HEK293T (cell line): ENCODE data around the gene SNAI3.

Experiments used
- CTCF ChIA-PET: fragments of 350-600 bp; formaldehyde crosslinking; extraction: SDS; loops from one replicate; lab custom pipeline; 2021; ENCODE audit warnings: antibody characterized with exemption, inconsistent platforms; lab: Yijun Ruan, JAX
- POLR2A ChIA-PET: fragments of 350-600 bp; formaldehyde crosslinking; extraction: SDS; loops from one replicate; lab custom pipeline; 2020; ENCODE audit warnings: antibody characterized with exemption, inconsistent platforms; lab: Yijun Ruan, JAX
- DNase-seq: peaks from one replicate; pipeline ENCODE4 v3.0.0; 2012; ENCODE audit warnings: mixed read lengths; ENCODE audit errors: extremely low spot score
- ARNT ChIP-seq: fragments of 450-650 bp; IDR thresholded peaks from 2 replicates; pipeline ENCODE4 v1.6.1; 2017; ENCODE audit warnings: mild to moderate bottlenecking
- BHLHE40 ChIP-seq: fragments of 450-650 bp; IDR thresholded peaks from 2 replicates; pipeline ENCODE4 v1.6.1; 2016; ENCODE audit warnings: mild to moderate bottlenecking, moderate library complexity, borderline replicate concordance
- CTBP1 ChIP-seq: fragments of 450-650 bp; IDR thresholded peaks from 2 replicates; pipeline ENCODE4 v1.6.1; 2016; ENCODE audit warnings: borderline replicate concordance
- ELF4 ChIP-seq: fragments of 450-650 bp; IDR thresholded peaks from 2 replicates; pipeline ENCODE4 v1.6.1; 2017; ENCODE audit warnings: antibody characterized with exemption
- FOXA1 ChIP-seq: fragments of 450-650 bp; IDR thresholded peaks from 2 replicates; pipeline ENCODE4 v1.6.1; 2016; ENCODE audit warnings: mild to moderate bottlenecking
- FOXK2 ChIP-seq: fragments of 450-650 bp; IDR thresholded peaks from 2 replicates; pipeline ENCODE4 v1.6.1; 2016; ENCODE audit warnings: mild to moderate bottlenecking
- FOXM1 ChIP-seq: fragments of 450-650 bp; IDR thresholded peaks from 2 replicates; pipeline ENCODE4 v1.6.1; 2017; ENCODE audit warnings: mild to moderate bottlenecking, borderline replicate concordance
- HDGF ChIP-seq: fragments of 450-650 bp; IDR thresholded peaks from 2 replicates; pipeline ENCODE4 v1.6.1; 2017; ENCODE audit warnings: antibody characterized with exemption, borderline replicate concordance
- L3MBTL2 ChIP-seq: fragments of 450-650 bp; conservative IDR thresholded peaks from 2 replicates; pipeline ENCODE4 v1.6.1; 2016; ENCODE audit warnings: mild to moderate bottlenecking
- LEF1 ChIP-seq: fragments of 450-650 bp; IDR thresholded peaks from 2 replicates; pipeline ENCODE4 v1.6.1; 2017; ENCODE audit warnings: mild to moderate bottlenecking, borderline replicate concordance
- NFRKB ChIP-seq: fragments of 450-650 bp; IDR thresholded peaks from 2 replicates; pipeline ENCODE4 v1.6.1; 2016; ENCODE audit warnings: mild to moderate bottlenecking, moderate library complexity
- SP1 ChIP-seq: fragments of 450-650 bp; IDR thresholded peaks from 2 replicates; pipeline ENCODE4 v1.6.1; 2017
- SUZ12 ChIP-seq: fragments of 450-650 bp; IDR thresholded peaks from 2 replicates; pipeline ENCODE4 v1.6.1; 2016; ENCODE audit warnings: mild to moderate bottlenecking
- TARDBP ChIP-seq: fragments of 450-650 bp; IDR thresholded peaks from 2 replicates; pipeline ENCODE4 v1.6.1; 2016
- ZNF384 ChIP-seq: fragments of 450-650 bp; IDR thresholded peaks from 2 replicates; pipeline ENCODE4 v1.6.1; 2016
- TF ChIP-seq, protein P1 (sequence below): fragments of 450-650 bp; IDR thresholded peaks from 2 replicates; pipeline ENCODE4 v1.6.1; 2016

Gene SNAI3

DNA sequence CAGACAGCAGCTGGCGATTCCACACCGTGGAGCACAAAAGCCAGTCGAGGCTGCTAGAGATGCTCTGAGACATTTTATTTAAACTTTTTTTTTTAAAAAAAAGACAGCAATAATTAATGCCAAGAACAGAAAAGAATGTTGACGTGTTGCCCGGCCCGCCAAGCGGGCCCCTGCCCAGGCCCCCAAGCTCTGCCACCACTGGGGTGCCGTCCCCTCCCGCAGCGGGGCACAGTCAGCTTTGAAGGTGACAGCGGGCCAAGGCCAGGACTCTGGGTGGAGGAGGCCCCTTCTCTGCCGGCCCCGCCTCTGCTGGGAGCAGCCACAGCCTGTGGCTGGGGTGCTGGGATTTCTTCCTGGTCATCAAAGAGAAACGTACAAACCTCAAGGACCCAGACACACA, 10.1 kb upstream of the SNAI3 start:
- CTCF ChIA-PET, result no interaction called here

DNA sequence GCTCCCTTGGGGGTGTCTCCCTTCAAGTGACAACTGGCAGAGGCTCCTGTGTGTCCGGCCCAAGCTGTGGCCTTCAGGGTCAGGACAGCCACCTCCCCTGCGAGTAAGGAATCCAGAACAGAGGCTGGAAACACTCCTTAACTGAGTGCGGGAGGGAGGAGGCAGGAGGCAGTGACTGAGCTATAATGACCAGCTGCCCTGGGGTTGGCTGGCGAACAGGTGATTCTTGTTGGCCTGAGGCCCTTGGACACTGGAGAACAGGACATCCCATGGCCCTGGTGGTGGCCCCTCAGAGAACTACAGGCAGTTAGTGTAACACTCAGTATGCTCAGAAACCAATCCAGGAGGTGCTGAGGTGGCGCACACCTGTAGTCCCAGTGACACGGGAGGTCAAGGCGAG, 9.4 kb upstream of the SNAI3 start:
- TF ChIP-seq ELF4 (no peak), FOXM1 (no peak), L3MBTL2 (no peak), SUZ12 (no peak), ARNT (no peak), ZNF384 (no peak), BHLHE40 (no peak), LEF1 (no peak), TARDBP (no peak), CTBP1 (no peak), NFRKB (no peak), FOXA1 (no peak), FOXK2 (no peak), SP1 (no peak), HDGF (no peak)
- TF ChIP-seq, protein P1, sequence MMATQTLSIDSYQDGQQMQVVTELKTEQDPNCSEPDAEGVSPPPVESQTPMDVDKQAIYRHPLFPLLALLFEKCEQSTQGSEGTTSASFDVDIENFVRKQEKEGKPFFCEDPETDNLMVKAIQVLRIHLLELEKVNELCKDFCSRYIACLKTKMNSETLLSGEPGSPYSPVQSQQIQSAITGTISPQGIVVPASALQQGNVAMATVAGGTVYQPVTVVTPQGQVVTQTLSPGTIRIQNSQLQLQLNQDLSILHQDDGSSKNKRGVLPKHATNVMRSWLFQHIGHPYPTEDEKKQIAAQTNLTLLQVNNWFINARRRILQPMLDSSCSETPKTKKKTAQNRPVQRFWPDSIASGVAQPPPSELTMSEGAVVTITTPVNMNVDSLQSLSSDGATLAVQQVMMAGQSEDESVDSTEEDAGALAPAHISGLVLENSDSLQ, result no peak
- DNase-seq, result no peak
- ChIA-PET POLR2A (no interaction called here), CTCF (no interaction called here)

More for the DNA sequence above, 10.1 kb upstream of the SNAI3 start:
- no peak for DNase-seq
- TF ChIP-seq ZNF384 (no peak), FOXK2 (no peak), CTBP1 (no peak), LEF1 (no peak), ELF4 (no peak), SP1 (no peak), NFRKB (no peak), FOXM1 (no peak), SUZ12 (no peak), HDGF (no peak), L3MBTL2 (no peak)
- POLR2A ChIA-PET, result no interaction called here

DNA sequence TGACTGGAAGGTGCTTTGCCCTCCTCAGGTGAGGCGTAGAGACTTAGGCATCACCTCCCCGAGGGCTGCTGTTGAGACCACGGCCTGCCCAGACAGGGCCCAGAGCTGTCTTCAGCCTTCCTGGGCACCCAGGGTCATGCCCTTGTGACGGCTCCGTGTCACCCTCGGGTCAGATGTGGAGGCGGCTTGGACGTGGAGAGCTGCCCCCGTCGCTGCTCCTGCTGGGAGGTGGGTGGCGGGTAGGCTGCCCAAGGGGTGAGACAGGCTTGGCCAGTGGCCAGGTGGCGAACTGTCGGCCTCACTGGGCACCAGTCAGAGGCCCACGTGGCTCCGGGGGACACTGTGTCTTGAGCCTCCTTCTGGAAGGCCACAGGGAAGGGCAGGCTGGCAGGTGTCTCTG, 8.9 kb upstream of the SNAI3 start:
- TF ChIP-seq FOXA1 (no peak), NFRKB (no peak), FOXM1 (no peak), SP1 (no peak), FOXK2 (no peak), HDGF (no peak)
- ChIA-PET POLR2A (no interaction called here), CTCF (no interaction called here)
- no peak for DNase-seq

DNA sequence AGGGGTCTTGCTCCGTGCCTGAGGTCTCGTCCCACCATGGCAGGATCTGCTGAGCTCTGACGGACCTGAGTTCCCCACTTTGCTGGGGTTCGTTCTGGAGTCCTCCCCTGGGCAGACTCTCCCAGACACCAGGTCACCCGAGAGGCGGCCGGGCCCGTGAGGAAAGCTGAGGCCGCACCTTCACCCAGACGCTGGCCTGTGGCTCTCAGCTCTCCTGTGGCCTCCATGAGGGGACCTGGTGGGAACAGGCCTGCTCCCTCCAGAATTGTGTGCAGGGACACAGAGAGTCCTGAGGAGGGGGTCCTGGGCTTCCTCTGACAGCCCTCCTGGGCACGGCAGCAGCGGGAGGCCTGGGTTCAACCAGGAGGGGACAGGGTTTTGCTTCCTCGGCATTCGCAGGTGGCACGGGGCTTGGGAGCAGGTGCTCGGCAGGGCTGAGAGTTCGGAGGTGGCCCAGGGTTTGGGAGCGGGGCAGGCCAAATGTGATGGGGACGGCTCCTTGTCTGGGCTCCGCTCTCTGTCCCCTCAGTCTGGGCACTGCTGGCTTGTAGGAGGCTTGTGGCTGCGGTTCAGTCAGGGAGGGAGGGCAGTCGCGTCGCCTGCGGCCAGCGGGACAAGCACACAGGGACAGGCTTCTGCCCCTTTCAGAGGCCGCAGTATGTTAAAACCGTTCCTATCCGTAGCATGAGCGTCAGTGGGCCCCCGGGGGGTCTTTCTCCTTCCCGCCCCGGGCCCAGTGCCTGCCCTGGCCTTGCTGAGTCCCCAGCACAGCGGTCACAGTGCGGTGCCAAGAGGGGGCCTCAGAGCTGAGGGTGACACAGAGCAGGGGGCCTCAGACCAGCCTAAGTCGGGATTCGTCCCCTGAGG, 8.1 kb upstream of the SNAI3 start:
- POLR2A ChIA-PET, result no interaction called here
- CTCF ChIA-PET, result no interaction called here

DNA sequence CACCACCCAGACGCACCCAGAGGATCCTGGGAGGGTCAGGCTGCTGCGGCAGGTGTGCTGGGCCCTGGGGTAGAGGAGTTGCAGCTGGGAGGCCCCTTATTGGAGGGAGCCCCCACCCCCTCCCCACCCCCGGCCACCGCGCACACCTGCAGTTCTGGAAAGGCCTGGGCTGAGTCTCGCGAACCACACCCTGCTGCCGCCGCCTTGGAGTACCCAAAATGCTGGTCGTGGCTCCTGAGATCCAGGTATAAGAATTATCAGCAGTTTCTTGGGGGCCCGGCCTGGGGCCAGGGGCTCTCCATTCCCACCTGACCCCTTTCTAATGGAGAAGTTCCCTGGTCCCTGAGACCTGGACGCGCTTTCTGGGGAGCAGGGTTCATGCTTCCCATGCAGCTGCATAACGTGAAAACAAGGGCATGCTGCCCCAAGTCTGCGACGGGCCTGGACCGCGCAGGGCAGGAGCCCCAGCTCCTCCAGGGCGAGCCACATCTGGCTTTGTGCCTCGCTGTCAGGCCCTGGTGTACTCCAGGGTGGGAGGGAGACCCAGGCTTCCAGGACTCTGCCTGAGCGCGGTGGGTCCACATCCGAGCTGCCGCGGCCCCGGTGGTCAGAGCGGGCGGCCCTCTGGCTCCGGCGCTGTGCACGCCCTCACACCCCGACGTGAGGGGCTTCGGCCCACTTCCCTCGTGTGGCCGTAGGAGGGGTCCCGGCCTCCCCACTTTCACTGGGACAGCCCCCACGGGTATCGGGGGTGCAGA, 7.3 kb upstream of the SNAI3 start:
- no peak for DNase-seq
- TF ChIP-seq SUZ12, result no peak
- no peak for TF ChIP-seq ELF4
- TF ChIP-seq HDGF, result no peak
- TF ChIP-seq BHLHE40, result no peak
- POLR2A ChIA-PET, result no interaction called here
- CTCF ChIA-PET, result no interaction called here

More for the DNA sequence above, 8.1 kb upstream of the SNAI3 start:
- DNase-seq, result no peak
- no peak for TF ChIP-seq L3MBTL2
- no peak for TF ChIP-seq TARDBP
- no peak for TF ChIP-seq NFRKB
- TF ChIP-seq ARNT, result no peak
- no peak for TF ChIP-seq ZNF384
- TF ChIP-seq, protein P1, result no peak
- no peak for TF ChIP-seq SP1

DNA sequence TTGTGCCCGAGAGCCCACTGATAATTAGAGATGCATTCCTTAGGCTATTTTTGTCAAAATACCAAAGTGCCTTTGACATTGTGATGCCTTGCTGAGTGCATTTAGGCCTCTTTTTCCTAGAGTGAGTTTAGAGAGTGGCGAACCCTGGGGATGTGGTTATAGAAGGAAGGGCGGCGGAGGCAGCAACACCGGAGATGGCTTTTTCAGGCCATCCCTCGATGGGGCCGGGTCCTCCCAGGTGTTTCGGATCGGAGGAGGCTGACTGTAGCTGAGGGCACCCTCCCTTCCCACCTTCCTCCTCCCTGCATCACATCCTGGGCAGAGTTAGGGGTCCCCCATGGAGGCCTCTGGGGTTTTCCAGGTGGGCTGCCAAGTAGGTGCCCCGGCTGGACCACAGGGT, 6.6 kb upstream of the SNAI3 start:
- no peak for DNase-seq
- POLR2A ChIA-PET, result no interaction called here
- TF ChIP-seq CTBP1 (no peak), HDGF (no peak), ARNT (no peak), NFRKB (no peak), ELF4 (no peak), SP1 (no peak), FOXK2 (no peak), BHLHE40 (no peak), ZNF384 (no peak), FOXA1 (no peak)
- CTCF ChIA-PET, result no interaction called here
